OCI-LY1 (cell line): ENCODE results near the gene CAMTA2.

Experiments used
- CTCF ChIP-seq: fragments of 200-600 bp; sonication (generic), shearing (Covaris generic); IDR thresholded peaks from 2 replicates; pipeline ENCODE4 v1.5.1; 2017; ENCODE audit warnings: mild to moderate bottlenecking, antibody characterized with exemption, low read length, moderate library complexity, mixed read lengths
- EZH2 ChIP-seq: fragments of 200-600 bp; sonication (generic), shearing (Covaris generic); IDR thresholded peaks from 2 replicates; pipeline ENCODE4 v1.8.0; 2017; ENCODE audit warnings: borderline replicate concordance, mixed run types, mild to moderate bottlenecking, antibody characterized with exemption, low read length, moderate library complexity, mixed read lengths

DNA sequence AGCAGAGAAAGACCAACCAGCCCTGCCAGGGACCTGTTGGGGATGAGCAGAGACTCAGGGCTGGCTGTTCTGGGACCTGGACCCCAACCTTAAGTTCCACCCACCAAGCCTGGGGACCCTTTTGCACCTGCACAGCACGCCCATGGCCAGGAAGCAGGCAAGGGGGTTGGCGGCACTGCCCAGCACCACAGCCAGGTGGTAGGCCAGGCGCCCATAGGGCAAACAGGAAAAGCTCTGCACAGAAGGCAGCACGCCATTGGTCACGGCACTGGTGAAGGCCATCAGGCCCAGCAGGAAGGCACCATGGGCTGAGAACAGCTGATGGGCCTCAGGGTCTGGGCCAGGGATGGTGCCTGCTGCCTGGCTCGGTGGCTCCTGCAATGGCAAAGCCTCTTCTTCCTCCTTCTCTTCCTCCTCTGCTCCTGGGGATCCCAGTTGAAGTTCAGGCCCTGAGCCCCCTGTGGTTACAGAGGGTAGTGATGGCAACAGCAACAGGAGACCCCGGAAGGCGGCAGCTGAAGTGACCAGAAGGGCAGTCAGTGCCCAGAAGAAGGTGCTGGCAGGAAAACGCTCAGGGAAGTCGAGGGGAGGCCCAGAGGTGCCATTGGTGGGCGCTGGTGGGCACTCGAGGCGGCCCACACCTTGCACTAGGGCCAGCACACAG lies 46.0 kb upstream of the CAMTA2 start:
- TF ChIP-seq CTCF: no peak
- TF ChIP-seq EZH2: no peak
